ENCODE results near the gene DNAJA3.

DNAJA3 gene

GRCh38 chr16:4425378-4426020, at the start of gene DNAJA3:
Gene DNAJA3, plus strand, starts transcription at chr16:4425868. Its CDS starts 14 bp downstream, at chr16:4425882.
- peak; percentile 95 for DNase-seq

DNA sequence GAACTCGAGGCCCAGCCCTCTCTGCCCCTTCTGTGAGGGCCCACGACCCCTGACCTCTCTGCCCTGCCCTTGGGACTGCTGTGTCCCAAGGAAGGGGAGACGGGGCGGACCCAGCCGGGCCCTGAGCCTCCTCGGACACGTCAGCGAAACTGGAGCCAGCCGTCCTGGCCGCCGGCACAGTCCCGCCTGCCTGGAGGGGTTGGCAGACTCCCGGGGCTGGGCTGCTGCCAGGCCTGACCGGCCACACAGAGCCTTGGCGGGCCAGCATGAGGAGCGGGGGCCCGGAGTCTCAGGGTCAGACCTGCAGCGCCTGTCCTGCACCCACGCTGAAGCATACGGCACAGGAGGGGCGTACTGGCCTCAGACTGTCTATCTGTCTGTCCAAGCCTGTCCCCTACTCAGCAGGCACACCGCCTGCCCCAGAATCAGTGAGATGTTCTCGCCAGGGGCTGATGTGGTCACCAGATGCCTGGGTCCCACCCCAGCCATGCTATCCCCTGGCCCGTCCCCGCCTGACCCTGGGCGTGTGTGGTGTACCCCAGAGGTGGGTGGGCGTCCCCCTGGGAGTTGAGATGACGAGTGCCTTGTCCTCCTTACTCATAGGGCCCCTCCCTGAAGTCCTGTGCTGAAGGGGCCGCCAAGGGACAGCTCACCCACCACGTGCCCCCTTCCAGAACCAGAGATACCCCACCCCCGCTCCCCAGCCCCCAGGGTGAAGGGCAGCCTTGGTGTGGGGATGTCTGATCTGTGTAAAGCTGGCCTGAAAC, 49.4 kb upstream of the DNAJA3 start:
- peak; percentile 75 for DNase-seq

DNA sequence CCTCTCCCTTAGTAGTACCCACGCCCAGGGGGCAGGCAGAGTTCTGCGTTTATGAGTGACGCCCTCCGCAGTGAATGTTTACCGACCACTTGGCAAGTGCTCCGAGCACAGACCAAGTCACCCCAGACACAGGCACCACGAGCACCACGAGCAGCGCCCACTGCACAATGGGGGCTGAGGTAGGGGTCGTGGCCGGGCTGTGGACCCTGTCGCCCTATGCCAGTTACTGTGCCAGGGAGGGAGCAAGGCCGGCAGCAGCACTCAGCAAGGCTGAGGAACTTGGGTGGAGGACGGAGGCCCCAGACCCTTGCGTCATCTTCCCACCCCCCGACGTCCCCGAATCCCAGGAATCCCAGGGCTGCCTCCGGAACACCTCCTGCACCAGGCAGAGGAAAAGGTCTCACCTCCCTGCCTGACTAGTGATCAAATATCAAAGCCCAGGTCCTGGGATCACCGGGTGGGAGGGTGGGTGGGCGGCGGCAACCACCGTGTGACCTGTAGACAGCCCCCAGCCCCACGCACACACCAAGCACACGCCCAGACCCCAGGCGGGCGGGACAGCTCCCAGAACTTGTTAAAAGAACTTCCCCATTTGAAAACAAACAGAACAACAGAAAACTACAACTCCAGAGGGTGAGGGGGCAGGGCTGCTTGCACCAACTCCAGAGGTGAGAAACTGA, 48.6 kb upstream of the DNAJA3 start:
- no peak for DNase-seq

DNA sequence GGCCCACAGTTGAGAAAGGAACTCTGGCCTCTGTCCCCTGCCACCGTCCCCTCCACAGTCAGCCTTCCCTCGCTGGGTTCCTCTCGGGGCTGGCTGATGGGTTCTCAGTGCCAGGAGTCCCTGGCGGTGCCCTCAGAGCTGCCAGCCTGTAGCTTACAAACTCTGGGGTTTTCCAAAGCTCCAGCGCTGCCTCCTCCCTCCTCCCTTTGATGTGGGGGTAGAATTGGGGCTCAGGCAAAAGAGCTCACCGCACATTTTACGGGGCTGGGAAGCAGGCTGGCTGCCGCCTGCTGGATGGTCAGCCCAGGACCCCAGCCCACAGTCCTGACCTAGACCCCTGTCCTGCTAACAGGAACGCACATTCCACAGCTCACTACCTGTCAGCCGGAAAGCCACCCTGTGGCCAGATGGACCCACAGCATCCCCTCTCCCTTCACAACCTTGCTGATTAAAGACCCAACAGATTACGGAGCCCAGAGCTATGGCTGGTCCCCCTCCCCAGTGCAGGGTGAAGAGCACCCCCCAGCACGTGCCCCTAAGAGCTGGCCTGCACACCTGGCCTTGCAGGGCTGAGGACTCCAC, 48.0 kb upstream of the DNAJA3 start:
- no peak for DNase-seq

DNA sequence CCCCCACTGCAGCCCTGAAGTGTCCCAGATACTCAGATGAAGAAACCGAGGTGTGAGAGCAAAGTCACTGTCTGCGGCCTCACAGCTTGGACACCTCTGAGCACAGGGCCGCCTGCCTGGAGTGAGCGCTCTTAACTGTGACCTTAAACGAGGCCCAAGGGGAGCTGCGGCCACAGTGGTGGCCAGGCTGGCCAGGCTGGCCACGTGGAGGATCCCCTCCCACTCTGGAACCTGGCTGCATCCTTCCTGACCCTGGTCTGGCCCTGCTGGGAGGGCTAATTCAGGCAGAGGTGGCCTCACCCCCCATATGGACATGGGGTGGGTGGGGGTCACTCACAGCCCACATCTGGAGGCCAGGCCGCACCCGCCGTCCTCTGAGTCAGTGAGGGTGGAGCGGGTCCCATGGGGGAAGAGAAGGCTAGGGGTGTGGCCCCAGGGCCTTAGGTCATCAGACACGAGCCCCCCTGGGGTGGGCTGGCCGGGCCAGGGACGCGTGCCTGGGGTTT, 47.5 kb upstream of the DNAJA3 start:
- DNase-seq = no peak

GRCh38 chr16:4378999-4379690, 46.5 kb upstream of the DNAJA3 start:
- no peak for DNase-seq

DNA sequence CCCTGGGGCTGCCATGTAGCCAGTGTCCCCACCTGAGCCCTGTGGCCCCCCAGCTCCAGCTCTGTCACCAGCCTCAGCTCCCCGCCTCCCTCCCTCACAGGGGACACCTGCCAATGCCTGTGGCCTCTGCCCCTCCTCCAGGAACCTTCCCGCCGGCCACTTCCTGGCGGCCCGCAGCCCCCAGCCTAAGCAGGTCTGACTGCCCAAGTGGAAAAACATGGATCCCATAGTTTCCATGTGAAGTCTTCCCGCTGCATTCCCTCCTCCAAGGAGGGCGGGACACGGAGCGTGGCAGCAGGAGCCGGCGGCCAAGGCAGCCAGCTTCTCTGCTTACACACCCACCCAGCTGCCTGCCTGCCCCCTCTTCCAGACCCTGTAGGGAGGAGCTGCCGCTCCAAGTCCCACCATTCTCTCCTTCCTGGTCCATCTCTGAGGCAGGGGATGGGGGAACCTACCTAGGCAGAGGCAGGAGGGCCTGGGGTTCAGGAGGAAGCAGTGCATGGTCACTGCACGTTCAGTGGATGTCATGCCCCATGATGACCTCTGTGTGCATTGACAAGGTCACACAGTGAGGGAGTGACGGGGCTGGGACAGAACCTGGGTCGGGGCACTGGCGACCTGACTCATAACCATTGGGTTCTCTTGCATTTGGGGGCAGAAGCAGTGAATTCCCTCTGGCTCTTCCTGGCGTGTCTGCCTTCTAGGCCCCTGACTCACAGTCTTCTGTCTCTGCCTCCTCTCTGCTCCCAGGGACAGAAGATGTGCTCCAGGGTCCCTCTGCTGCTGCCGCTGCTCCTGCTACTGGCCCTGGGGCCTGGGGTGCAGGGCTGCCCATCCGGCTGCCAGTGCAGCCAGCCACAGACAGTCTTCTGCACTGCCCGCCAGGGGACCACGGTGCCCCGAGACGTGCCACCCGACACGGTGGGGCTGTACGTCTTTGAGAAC, 45.3 kb upstream of the DNAJA3 start:
- DNase-seq = no peak

- no peak for DNase-seq
These were observed 44.4 kb upstream of the DNAJA3 start for GRCh38 chr16:4381072-4381934.

GRCh38 chr16:4381935-4382794, 43.5 kb upstream of the DNAJA3 start:
- no peak for DNase-seq

GRCh38 chr16:4382795-4383357, 42.8 kb upstream of the DNAJA3 start:
- DNase-seq = no peak

DNA sequence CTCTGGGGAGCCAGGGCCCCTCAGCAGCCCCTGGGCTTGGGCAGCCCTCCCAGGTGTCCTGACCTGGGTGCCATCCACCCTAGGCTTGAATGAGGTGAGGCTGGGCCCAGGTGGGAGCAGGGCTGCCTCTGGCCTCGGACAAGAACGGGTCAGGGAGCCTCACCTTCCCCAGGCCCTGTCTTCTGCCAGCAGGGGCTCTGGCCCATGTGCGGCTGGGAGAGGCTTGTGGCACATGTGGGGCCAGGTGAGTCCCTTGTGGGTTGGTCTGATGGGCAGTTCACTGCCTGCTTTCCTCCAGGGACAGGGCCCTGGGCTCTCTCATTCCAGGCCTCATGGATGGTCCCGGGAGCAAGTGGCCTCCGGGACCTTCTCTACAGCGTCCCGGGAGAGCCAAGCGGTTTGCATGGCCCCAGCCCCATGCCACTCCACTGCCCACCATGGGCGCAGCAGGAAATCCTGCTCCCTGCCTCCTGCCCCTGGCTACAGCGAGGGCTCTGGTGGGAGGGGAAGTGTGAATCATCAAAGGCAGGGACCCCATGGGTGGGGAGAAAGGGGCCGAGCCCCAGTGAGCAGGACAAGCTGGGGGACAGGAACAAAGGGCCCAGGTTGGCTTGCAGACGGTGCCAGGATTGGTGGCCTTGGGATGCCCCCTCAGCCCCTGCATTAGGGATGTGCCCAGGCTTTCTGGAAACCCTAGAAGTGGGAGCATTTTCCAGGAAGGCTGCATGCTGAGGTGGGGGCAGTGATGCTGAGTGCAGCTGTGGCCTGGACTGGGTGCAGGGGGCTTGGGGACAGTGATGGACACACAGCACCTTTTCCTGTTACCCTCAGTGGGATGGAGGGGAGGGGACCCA, 41.9 kb upstream of the DNAJA3 start:
- DNase-seq = no peak

DNA sequence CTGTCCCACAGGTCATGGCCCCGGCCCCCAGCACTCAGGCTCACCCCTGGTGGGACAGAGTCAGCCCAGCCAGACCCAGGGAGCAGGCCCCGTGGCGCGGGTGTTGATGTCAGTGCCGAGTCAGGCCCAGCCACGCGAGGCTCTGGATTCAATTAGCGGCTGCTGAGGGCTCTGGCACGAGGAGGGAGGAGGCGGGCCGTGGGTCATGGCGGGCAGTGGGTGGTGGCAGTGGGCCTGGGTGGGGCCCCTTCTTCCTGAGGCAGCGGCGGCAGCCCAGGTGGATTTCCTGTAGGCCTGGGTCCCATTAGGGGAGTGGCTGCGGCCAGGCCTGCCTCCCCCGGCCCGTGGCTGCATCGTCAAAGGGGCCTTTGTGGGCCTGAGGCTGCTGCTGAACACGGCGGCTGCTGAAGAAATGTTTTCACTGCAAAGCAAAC, 41.1 kb upstream of the DNAJA3 start:
- no peak for DNase-seq

GRCh38 chr16:4385066-4385788, 40.4 kb upstream of the DNAJA3 start:
- DNase-seq = no peak

- DNase-seq = no peak
These were observed 39.7 kb upstream of the DNAJA3 start for GRCh38 chr16:4385789-4386450.

- no peak for DNase-seq
These were observed 39.2 kb upstream of the DNAJA3 start for GRCh38 chr16:4386451-4386805.

DNA sequence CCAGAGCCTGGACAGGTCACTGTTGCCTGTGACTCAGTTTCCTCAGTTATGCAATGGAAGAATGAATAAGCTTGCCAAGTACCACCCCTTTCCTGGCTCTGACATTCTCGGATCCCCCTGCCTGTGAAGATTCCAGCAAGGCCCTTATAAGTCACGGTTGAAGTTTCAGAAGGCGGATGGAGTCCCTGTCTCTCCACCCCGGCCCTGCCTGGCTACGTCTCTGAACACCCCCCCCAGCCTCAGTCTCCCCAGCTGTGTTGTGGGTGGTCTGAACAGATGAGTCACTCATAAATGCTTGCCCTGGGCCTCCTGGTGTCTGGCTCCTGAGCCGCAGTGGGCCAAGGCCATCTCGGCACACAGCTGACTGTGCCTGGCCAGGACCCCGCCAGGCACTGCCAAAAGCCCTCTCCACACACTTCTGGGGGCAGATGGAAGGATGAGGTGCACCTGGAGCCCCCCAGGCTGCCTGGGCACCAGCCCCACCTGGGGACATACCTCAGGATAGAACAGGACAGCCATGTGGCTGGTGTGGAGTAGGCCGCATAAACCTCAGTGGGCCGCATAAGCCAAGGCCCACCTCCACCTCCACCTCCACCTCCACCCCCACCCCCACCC, 38.6 kb upstream of the DNAJA3 start:
- no peak for DNase-seq

DNA sequence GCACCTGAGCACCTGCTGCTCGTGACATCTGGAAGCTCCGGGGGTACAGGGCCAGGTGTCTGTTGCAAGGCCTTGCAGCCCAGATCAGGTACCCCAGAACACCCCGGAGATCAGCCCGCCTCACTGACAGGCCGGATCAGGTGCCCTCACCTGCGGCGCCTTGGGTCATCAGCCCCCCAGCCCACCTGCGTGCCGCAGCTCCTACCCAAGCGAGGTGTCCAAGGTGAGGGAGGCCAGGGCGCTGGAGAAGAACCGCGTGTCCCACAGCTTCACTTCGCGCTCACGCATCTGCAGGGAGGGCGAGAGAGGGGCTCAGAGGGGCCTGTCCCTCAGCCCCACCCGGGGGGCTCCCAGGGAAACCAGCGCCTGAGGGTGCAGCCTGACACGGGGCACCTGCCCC, 37.9 kb upstream of the DNAJA3 start:
- DNase-seq = no peak
